Keratinocyte (primary cell): Measurements from ENCODE around the gene SH3PXD2A. TPM values are rescaled to one million over a fixed set of nuclear protein-coding genes. Genes with fewer than 3 reads are reported as not detected.

Experiments
- DNase-seq: peaks from one replicate; pipeline ENCODE4 v3.0.0-alpha.2; 2011; ENCODE audit warnings: low read depth, missing footprints, low spot score
- FAIRE-seq: peaks from 2 replicates; lab custom pipeline; 2011; peaks lifted over from hg19 to GRCh38; lab: Jason Lieb, UNC
- H2AFZ ChIP-seq: 2 replicates; pipeline ENCODE4 v1.6.0; 2012; ENCODE audit warnings: low read length, control low read depth, inconsistent platforms; ENCODE audit not compliant: control insufficient read depth
- H3K27ac ChIP-seq: 2 replicates; pipeline ENCODE4 v1.5.1; 2011; ENCODE audit warnings: low read length; ENCODE audit not compliant: control insufficient read depth, insufficient read depth
- H3K27me3 ChIP-seq: 3 replicates; pipeline ENCODE4 v1.6.0; 2011; ENCODE audit warnings: low read length; ENCODE audit not compliant: control insufficient read depth, insufficient read depth; ENCODE audit errors: extremely low read depth
- H3K36me3 ChIP-seq, 2 experiments: 2 replicates in 1 of 2; 3 replicates in 1 of 2; pipeline ENCODE4 v1.5.1; 2011; ENCODE audit warnings: low read length in 2 of 2, mild to moderate bottlenecking in 1 of 2; ENCODE audit not compliant: control insufficient read depth in 2 of 2, insufficient read depth in 2 of 2; ENCODE audit errors: extremely low read depth in 1 of 2
- H3K4me1 ChIP-seq: 3 replicates; pipeline ENCODE4 v1.5.1; 2011; ENCODE audit warnings: low read length; ENCODE audit not compliant: control insufficient read depth, insufficient read depth; ENCODE audit errors: extremely low read depth
- H3K4me2 ChIP-seq: 3 replicates; pipeline ENCODE4 v1.6.0; 2011; ENCODE audit warnings: low read depth, low read length; ENCODE audit not compliant: control insufficient read depth, insufficient read depth; ENCODE audit errors: extremely low read depth
- H3K4me3 ChIP-seq, 3 experiments: fragments of 200-600 bp in 1 of 3; sonication (generic) in 1 of 3; 2 replicates in 2 of 3; 3 replicates in 1 of 3; pipeline ENCODE4 v1.5.1; 2011 to 2016; ENCODE audit warnings: low read length in 3 of 3, mild to moderate bottlenecking in 3 of 3, control low read depth in 2 of 3, inconsistent platforms in 1 of 3, low read depth in 1 of 3, mixed read lengths in 1 of 3, mixed run types in 1 of 3, moderate library complexity in 1 of 3; ENCODE audit not compliant: control insufficient read depth in 2 of 3, insufficient read depth in 2 of 3; ENCODE audit errors: extremely low read depth in 1 of 3
- H3K79me2 ChIP-seq: 2 replicates; pipeline ENCODE4 v1.6.0; 2012; ENCODE audit warnings: low read length; ENCODE audit not compliant: control insufficient read depth, insufficient read depth
- H3K9ac ChIP-seq: 3 replicates; pipeline ENCODE4 v1.6.0; 2011; ENCODE audit warnings: low read length; ENCODE audit not compliant: control insufficient read depth, insufficient read depth; ENCODE audit errors: extremely low read depth
- H3K9me1 ChIP-seq: 3 replicates; pipeline ENCODE4 v1.6.0; 2011; ENCODE audit warnings: low read length; ENCODE audit not compliant: control insufficient read depth, insufficient read depth; ENCODE audit errors: extremely low read depth
- H3K9me3 ChIP-seq: 2 replicates; pipeline ENCODE4 v1.5.1; 2012; ENCODE audit warnings: low read depth, low read length; ENCODE audit not compliant: control insufficient read depth
- H4K20me1 ChIP-seq: 3 replicates; pipeline ENCODE4 v1.6.0; 2011; ENCODE audit warnings: low read length; ENCODE audit not compliant: control insufficient read depth, insufficient read depth; ENCODE audit errors: extremely low read depth
- CTCF ChIP-seq, 3 experiments: IDR thresholded peaks in 1 of 3; conservative IDR thresholded peaks in 1 of 3; optimal IDR thresholded peaks in 1 of 3; 2 replicates in 2 of 3; 3 replicates in 1 of 3; pipeline versions ENCODE3 to v1.5.1; 2011; ENCODE audit warnings: low read length in 3 of 3, mild to moderate bottlenecking in 3 of 3, moderate library complexity in 2 of 3, control low read depth in 1 of 3, inconsistent platforms in 1 of 3; ENCODE audit not compliant: insufficient read depth in 2 of 3; ENCODE audit errors: extremely low read depth in 1 of 3
- EZH2 ChIP-seq: IDR thresholded peaks from one replicate; pipeline ENCODE4 v1.6.1; 2012; ENCODE audit warnings: inconsistent platforms, mild to moderate bottlenecking, low read length, moderate library complexity
- dilution Hi-C: fragments of 300-500 bp; cut with MboI; formaldehyde crosslinking; loops from one replicate; pipeline ENCODE4 v1.7.0; 2020; ENCODE audit warnings: low sequenced_read_pairs; ENCODE audit not compliant: extremely low pct_ligation_motif_present
- polyA plus RNA-seq, 5 experiments: library from polyadenylated mRNA; depleted of rRNA in 3 of 5; stranded (reverse) in 3 of 5; stranded (forward) in 1 of 5; unstranded in 1 of 5; fragments of >200 nt; gene quantifications; 1 replicate in 1 of 5; 2 replicates in 3 of 5; 3 replicates in 1 of 5; pipeline versions ENCODE4 v1.2.1 to v1.2.3, GENCODE V29; 2011 to 2012; ENCODE audit warnings: missing spikeins in 2 of 5, low read depth in 1 of 5, low replicate concordance in 1 of 5

The SH3PXD2A gene
- polyA plus RNA-seq, 1 donor (not counting 4 experiments of a cell fraction or from before 2014, with no cell fraction given), result 33.9 TPM

- no peak overlapping the region for H3K27ac ChIP-seq
- H3K9ac ChIP-seq, result no peak overlapping the region
- H3K27me3 ChIP-seq, result no peaks in the 10 kb centered on the region
- FAIRE-seq (no peak), DNase-seq (no peak)
- H3K4me2 ChIP-seq, result no peak overlapping the region
- H3K36me3 ChIP-seq, result peaks cover 32 to 34% of the 10 kb centered on the region in 2 experiments
- H3K9me1 ChIP-seq, result no peaks in the 10 kb centered on the region
- dilution Hi-C loops, result no loop called here
- H3K4me3 ChIP-seq, result no peak overlapping the region
- peaks cover 31% of the 10 kb centered on the region for H3K4me1 ChIP-seq
- H3K9me3 ChIP-seq, result no peaks in the 10 kb centered on the region
- peaks cover 17% of the 10 kb centered on the region for H3K79me2 ChIP-seq
- no peaks in the 10 kb centered on the region for H4K20me1 ChIP-seq
- no peak overlapping the region for H2AFZ ChIP-seq
- TF ChIP-seq CTCF (optimal IDR thresholded peaks at IDR 0.05 in 1 of 3, IDR thresholded peaks at IDR 0.05 in 1 of 3, conservative IDR thresholded peaks at IDR 0.05 in 1 of 3; ENCODE audit: extremely low read depth in 1 of 3, insufficient read depth in 2 of 3, low read length in 3 of 3) (no peak), EZH2 (no peak)
Observed at GRCh38 chr10:103701380-103702222, 153.8 kb downstream of the SH3PXD2A start.

GRCh38 chr10:103700436-103700715 is 155.0 kb downstream of the SH3PXD2A start:
- Histone ChIP-seq H3K4me3 (no peak overlapping the region), H3K9me1 (peaks cover 4% of the 10 kb centered on the region), H3K4me2 (no peak overlapping the region), H2AFZ (no peak overlapping the region), H3K36me3 (peaks cover 24 to 35% of the 10 kb centered on the region in 2 experiments), H3K9ac (no peak overlapping the region), H4K20me1 (no peaks in the 10 kb centered on the region), H3K27me3 (no peaks in the 10 kb centered on the region), H3K79me2 (peaks cover 22% of the 10 kb centered on the region), H3K4me1 (peaks cover 43% of the 10 kb centered on the region), H3K27ac (no peak overlapping the region), H3K9me3 (no peaks in the 10 kb centered on the region)
- no peak for FAIRE-seq
- dilution Hi-C loops, result no loop called here
- no peak for TF ChIP-seq EZH2
- TF ChIP-seq CTCF (optimal IDR thresholded peaks at IDR 0.05 in 1 of 3, IDR thresholded peaks at IDR 0.05 in 1 of 3, conservative IDR thresholded peaks at IDR 0.05 in 1 of 3; ENCODE audit: extremely low read depth in 1 of 3, insufficient read depth in 2 of 3, low read length in 3 of 3), result peak in 1 of 3 experiments; percentile 2
- no peak for DNase-seq
